ENCODE data around the gene LSS. TPM values are rescaled to one million over a fixed set of nuclear protein-coding genes. Genes with fewer than 3 reads are reported as not detected.

LSS gene
- total RNA-seq, 1 donor from 2014 or later = 91.0 TPM

- no peak for TF ChIP-seq CTCF (IDR thresholded peaks at IDR 0.05)
- ATAC-seq (no peak), DNase-seq (no peak)
- Histone ChIP-seq H3K36me3 (peaks cover 99% of the 10 kb centered on the region), H3K27me3 (ENCODE audit: low read depth) (no peaks in the 10 kb centered on the region), H3K4me3 (no peak overlapping the region), H3K27ac (no peak overlapping the region), H3K9me3 (no peaks in the 10 kb centered on the region), H3K4me1 (no peaks in the 10 kb centered on the region)
- intact Hi-C loops (cut with DNase I) = no loop called here
Observed at GRCh38 chr21:46250146-46250725, 21.7 kb upstream of the LSS start.

GRCh38 chr21:46248827-46249226, 20.3 kb upstream of the LSS start:
- no peak overlapping the region for H3K27ac ChIP-seq
- no peak overlapping the region for H3K4me3 ChIP-seq
- TF ChIP-seq CTCF (IDR thresholded peaks at IDR 0.05) = no peak
- DNase-seq (no peak), ATAC-seq (no peak)
- intact Hi-C loops (cut with DNase I) = no loop called here
- no peaks in the 10 kb centered on the region for H3K9me3 ChIP-seq
- peaks cover 99% of the 10 kb centered on the region for H3K36me3 ChIP-seq
- no peaks in the 10 kb centered on the region for H3K27me3 ChIP-seq (ENCODE audit: low read depth)
- H3K4me1 ChIP-seq = no peaks in the 10 kb centered on the region

DNA sequence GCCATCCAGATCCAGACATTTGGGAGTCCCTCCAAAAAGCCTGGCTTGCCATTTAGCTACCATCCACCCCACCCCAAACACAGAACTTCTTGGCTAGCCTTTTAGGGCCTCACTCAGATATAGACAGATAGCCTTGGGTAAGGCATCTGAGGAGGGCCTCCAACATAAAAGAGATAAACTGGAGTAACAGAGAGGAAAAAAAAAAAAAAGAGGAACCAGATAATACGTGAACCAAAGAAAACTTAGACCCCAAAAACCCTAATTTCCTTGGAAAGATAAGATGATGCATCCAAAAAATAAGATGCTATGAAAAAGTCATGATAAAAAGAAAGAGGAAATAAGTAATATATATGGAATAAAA, 19.8 kb upstream of the LSS start:
- intact Hi-C loops (cut with DNase I) = no loop called here
- H3K27me3 ChIP-seq (ENCODE audit: low read depth) = no peaks in the 10 kb centered on the region
- no peak overlapping the region for H3K4me3 ChIP-seq
- DNase-seq (no peak), ATAC-seq (no peak)
- H3K27ac ChIP-seq = no peak overlapping the region
- H3K36me3 ChIP-seq = peaks cover 99% of the 10 kb centered on the region
- no peaks in the 10 kb centered on the region for H3K4me1 ChIP-seq
- TF ChIP-seq CTCF (IDR thresholded peaks at IDR 0.05) = no peak
- no peaks in the 10 kb centered on the region for H3K9me3 ChIP-seq

- H3K4me3 ChIP-seq = no peak overlapping the region
- DNase-seq (no peak), ATAC-seq (no peak)
- H3K27ac ChIP-seq = no peak overlapping the region
- H3K27me3 ChIP-seq (ENCODE audit: low read depth) = no peaks in the 10 kb centered on the region
- intact Hi-C loops (cut with DNase I) = no loop called here
- no peaks in the 10 kb centered on the region for H3K4me1 ChIP-seq
- no peaks in the 10 kb centered on the region for H3K9me3 ChIP-seq
- no peak for TF ChIP-seq CTCF (IDR thresholded peaks at IDR 0.05)
- H3K36me3 ChIP-seq = peaks cover 99% of the 10 kb centered on the region
Observed at GRCh38 chr21:46247699-46248421, 19.3 kb upstream of the LSS start.

DNA sequence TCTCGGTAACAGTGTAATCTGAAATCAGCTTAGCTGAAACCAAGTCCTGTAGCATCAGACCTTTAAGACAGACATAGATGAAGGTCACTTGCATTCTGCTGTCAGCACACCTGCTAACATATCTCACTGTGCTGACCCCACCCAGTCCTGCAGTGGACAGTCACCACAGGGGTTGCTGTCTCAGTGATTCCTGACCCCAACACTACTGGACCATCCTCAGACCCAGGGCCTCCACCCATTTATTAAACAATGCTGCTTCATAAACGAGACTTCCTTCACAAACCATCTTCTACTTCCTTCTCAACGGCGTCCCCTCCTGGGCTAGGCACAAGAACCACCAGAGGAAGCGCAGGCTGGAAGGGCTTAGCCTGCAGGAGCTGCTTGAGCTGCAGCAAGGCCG, 17.8 kb upstream of the LSS start:
- intact Hi-C loops (cut with DNase I) = no loop called here
- no peaks in the 10 kb centered on the region for H3K4me1 ChIP-seq
- no peak for TF ChIP-seq CTCF (IDR thresholded peaks at IDR 0.05)
- DNase-seq = no peak
- H3K9me3 ChIP-seq = no peaks in the 10 kb centered on the region
- H3K27ac ChIP-seq = no peak overlapping the region
- no peak overlapping the region for H3K4me3 ChIP-seq
- H3K27me3 ChIP-seq (ENCODE audit: low read depth) = no peaks in the 10 kb centered on the region
- peaks cover 99% of the 10 kb centered on the region for H3K36me3 ChIP-seq
- no peak for ATAC-seq
